Neural progenitor cell (in vitro differentiated cells): ENCODE results near the gene C10orf120. TPM values are rescaled to one million over a fixed set of nuclear protein-coding genes. Genes with fewer than 3 reads are reported as not detected.

Source experiments
- DNase-seq: peaks from one replicate; pipeline ENCODE4 v3.0.0-alpha.2; 2016; ENCODE audit warnings: low spot score
- H2AFZ ChIP-seq: fragments of 200-600 bp; sonication (generic); replicated peaks from 2 replicates; pipeline ENCODE4 v1.6.1; 2016; ENCODE audit warnings: antibody characterized with exemption
- H3F3A ChIP-seq: fragments of 200-600 bp; sonication (generic); 2 replicates; pipeline ENCODE4 v1.6.1; 2016; ENCODE audit warnings: antibody characterized with exemption, low read depth
- H3K27ac ChIP-seq: fragments of 200-600 bp; sonication (generic); 2 replicates; pipeline ENCODE4 v1.5.1; 2016; ENCODE audit warnings: mild to moderate bottlenecking
- H3K27me3 ChIP-seq: fragments of 200-600 bp; sonication (generic); 2 replicates; pipeline ENCODE4 v1.6.1; 2016; ENCODE audit warnings: mild to moderate bottlenecking, moderate library complexity
- H3K36me3 ChIP-seq: fragments of 200-600 bp; sonication (generic); 2 replicates; pipeline ENCODE4 v1.5.1; 2016
- H3K4me1 ChIP-seq: fragments of 200-600 bp; sonication (generic); 2 replicates; pipeline ENCODE4 v1.6.1; 2016; ENCODE audit warnings: mixed run types
- H3K4me2 ChIP-seq: fragments of 200-600 bp; sonication (generic); 2 replicates; pipeline ENCODE4 v1.6.1; 2016
- H3K4me3 ChIP-seq: fragments of 200-600 bp; sonication (generic); 2 replicates; pipeline ENCODE4 v1.5.1; 2016
- H3K79me2 ChIP-seq: fragments of 200-600 bp; sonication (generic); 2 replicates; pipeline ENCODE4 v1.6.1; 2016; ENCODE audit warnings: low read depth
- H3K9ac ChIP-seq: fragments of 200-600 bp; sonication (generic); 2 replicates; pipeline ENCODE4 v1.6.1; 2016
- H3K9me3 ChIP-seq: fragments of 200-600 bp; sonication (generic); 2 replicates; pipeline ENCODE4 v1.5.1; 2016; ENCODE audit warnings: low read depth
- H4K20me1 ChIP-seq: fragments of 200-600 bp; sonication (generic); 2 replicates; pipeline ENCODE4 v1.6.1; 2016; ENCODE audit warnings: low read depth
- H3K27ac Mint-ChIP-seq: 3 replicates; pipeline ENCODE4 v1.8.0; 2021; ENCODE audit warnings: mixed read lengths
- H3K27me3 Mint-ChIP-seq: 2 replicates; pipeline ENCODE4 v1.8.0; 2022; ENCODE audit warnings: low read depth, mild to moderate bottlenecking, inconsistent platforms, moderate library complexity, mixed read lengths; ENCODE audit not compliant: insufficient read depth
- H3K36me3 Mint-ChIP-seq: 3 replicates; pipeline ENCODE4 v1.8.0; 2021; ENCODE audit warnings: mixed read lengths
- H3K4me1 Mint-ChIP-seq: 3 replicates; pipeline ENCODE4 v1.8.0; 2021; ENCODE audit warnings: mixed read lengths
- H3K4me3 Mint-ChIP-seq: 3 replicates; pipeline ENCODE4 v1.8.0; 2021; ENCODE audit warnings: mild to moderate bottlenecking, moderate library complexity, mixed read lengths
- H3K9me3 Mint-ChIP-seq: 3 replicates; pipeline ENCODE4 v1.8.0; 2020; ENCODE audit warnings: mixed read lengths
- CTCF ChIP-seq: fragments of 200-600 bp; sonication (generic); IDR thresholded peaks from 2 replicates; pipeline ENCODE4 v1.5.1; 2017; ENCODE audit warnings: antibody characterized with exemption, mild to moderate bottlenecking
- EZH2 ChIP-seq: fragments of 200-600 bp; sonication (generic); IDR thresholded peaks from 2 replicates; pipeline ENCODE4 v1.6.1; 2017; ENCODE audit warnings: antibody characterized with exemption, mild to moderate bottlenecking, moderate library complexity
- EZH2phosphoT487 ChIP-seq: fragments of 200-600 bp; sonication (generic); IDR thresholded peaks from 2 replicates; pipeline ENCODE4 v1.6.1; 2017; ENCODE audit warnings: antibody characterized with exemption
- total RNA-seq: library from RNA; depleted of rRNA; stranded (reverse); fragments of >200 nt; gene quantifications from 2 replicates; pipeline ENCODE4 v1.2.3, GENCODE V29; 2015; ENCODE audit warnings: low replicate concordance

The C10orf120 gene
- total RNA-seq, 1 donor from 2014 or later, result not detected

DNA sequence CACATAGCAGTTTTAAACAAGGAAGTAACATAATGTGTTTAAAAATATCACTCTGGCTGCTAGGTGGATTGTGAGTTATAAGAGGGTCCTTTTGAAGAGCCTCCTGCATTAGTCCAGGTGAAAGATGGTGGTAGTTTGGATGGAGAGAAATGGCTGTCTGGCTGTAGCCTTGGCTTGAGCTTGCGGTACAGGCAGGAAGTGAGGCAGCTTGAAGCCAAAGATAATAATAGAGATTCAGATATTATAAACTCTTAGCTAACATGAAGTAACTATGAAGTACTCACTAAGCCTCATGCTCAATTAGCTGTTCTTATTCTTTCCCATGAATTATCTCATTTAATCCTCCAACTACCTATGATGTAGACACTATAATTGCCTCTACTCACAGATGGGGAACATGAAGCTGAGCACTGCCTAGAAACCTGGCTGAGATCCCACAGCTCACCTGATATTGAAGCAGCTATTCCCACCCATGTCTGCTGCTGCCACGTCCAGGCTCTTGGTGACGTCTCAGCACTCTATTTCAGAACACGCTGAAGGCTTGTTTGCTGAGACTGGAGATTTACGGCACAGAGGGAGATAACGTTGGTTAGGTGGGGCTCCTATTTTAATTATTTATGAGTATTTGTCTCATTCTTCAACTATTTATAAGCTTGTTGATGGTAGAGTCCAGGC lies 10.4 kb downstream of the C10orf120 start:
- Mint-ChIP-seq H3K9me3 (peaks cover 3% of the 10 kb centered on the region), H3K4me1 (no peaks in the 10 kb centered on the region), H3K27me3 (peaks cover 4% of the 10 kb centered on the region), H3K4me3 (no peak overlapping the region), H3K36me3 (no peaks in the 10 kb centered on the region), H3K27ac (no peak overlapping the region)
- H3K9me3 ChIP-seq, result no peaks in the 10 kb centered on the region
- no peaks in the 10 kb centered on the region for H3K79me2 ChIP-seq
- H3F3A ChIP-seq, result no peaks in the 10 kb centered on the region
- H3K27ac ChIP-seq, result no peak overlapping the region
- DNase-seq, result no peak
- H3K4me1 ChIP-seq, result no peaks in the 10 kb centered on the region
- no peak overlapping the region for H3K4me2 ChIP-seq
- no peaks in the 10 kb centered on the region for H3K36me3 ChIP-seq
- TF ChIP-seq EZH2 (no peak), EZH2phosphoT487 (no peak), CTCF (no peak)
- no peaks in the 10 kb centered on the region for H4K20me1 ChIP-seq
- no peak overlapping the region for H3K9ac ChIP-seq
- no peaks in the 10 kb centered on the region for H3K27me3 ChIP-seq
- no peak overlapping the region for H3K4me3 ChIP-seq
- no peak overlapping the region for H2AFZ ChIP-seq

- Histone ChIP-seq H2AFZ (peak overlapping the region; percentile 32), H3K4me2 (no peak overlapping the region), H3K27ac (no peak overlapping the region), H3K4me3 (no peak overlapping the region), H3K36me3 (no peaks in the 10 kb centered on the region), H3K9me3 (no peaks in the 10 kb centered on the region), H3K79me2 (no peaks in the 10 kb centered on the region), H3K9ac (no peak overlapping the region), H3K27me3 (no peaks in the 10 kb centered on the region), H3K4me1 (no peaks in the 10 kb centered on the region), H3F3A (no peaks in the 10 kb centered on the region), H4K20me1 (no peaks in the 10 kb centered on the region)
- H3K4me3 Mint-ChIP-seq, result no peak overlapping the region
- no peak overlapping the region for H3K27ac Mint-ChIP-seq
- TF ChIP-seq EZH2 (no peak), EZH2phosphoT487 (no peak), CTCF (peak; percentile 6)
- peaks cover 3% of the 10 kb centered on the region for H3K9me3 Mint-ChIP-seq
- no peaks in the 10 kb centered on the region for H3K36me3 Mint-ChIP-seq
- no peaks in the 10 kb centered on the region for H3K4me1 Mint-ChIP-seq
- peaks cover 7% of the 10 kb centered on the region for H3K27me3 Mint-ChIP-seq
- DNase-seq, result no peak
Observed at GRCh38 chr10:122688293-122688989, 11.2 kb downstream of the C10orf120 start.

DNA sequence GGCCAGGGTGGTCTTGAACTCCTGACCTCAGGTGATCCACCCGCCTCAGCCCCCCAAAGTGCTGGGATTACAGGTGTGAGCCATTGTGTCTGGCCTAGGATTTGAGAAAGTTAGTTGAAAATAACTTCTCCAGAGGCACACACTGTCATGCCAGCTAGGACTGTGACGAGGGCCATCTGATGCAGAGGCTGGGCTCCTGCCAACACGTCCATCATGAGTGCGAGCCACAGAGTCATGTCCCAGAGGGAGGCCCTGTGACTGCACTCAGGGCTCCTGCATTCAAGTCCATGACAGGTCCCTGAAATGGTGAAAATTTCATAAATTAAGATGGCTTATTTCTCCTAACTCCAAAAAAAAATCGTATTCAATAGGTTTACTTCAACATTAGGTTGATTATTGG lies 17.1 kb downstream of the C10orf120 start:
- DNase-seq, result no peak
- TF ChIP-seq CTCF, result no peak
- no peak for TF ChIP-seq EZH2phosphoT487
- no peak for TF ChIP-seq EZH2
- Histone ChIP-seq H3K4me1 (no peaks in the 10 kb centered on the region), H4K20me1 (no peaks in the 10 kb centered on the region), H3K9me3 (no peaks in the 10 kb centered on the region), H3K79me2 (no peaks in the 10 kb centered on the region), H3K27ac (no peak overlapping the region), H3K4me2 (no peak overlapping the region), H3K27me3 (no peaks in the 10 kb centered on the region), H3K36me3 (no peaks in the 10 kb centered on the region), H3K4me3 (no peak overlapping the region), H2AFZ (no peak overlapping the region), H3F3A (no peaks in the 10 kb centered on the region), H3K9ac (no peak overlapping the region)
- no peaks in the 10 kb centered on the region for H3K36me3 Mint-ChIP-seq
- no peak overlapping the region for H3K27ac Mint-ChIP-seq
- H3K4me1 Mint-ChIP-seq, result no peaks in the 10 kb centered on the region
- H3K27me3 Mint-ChIP-seq, result peaks cover 8% of the 10 kb centered on the region
- peaks cover 5% of the 10 kb centered on the region for H3K9me3 Mint-ChIP-seq
- no peak overlapping the region for H3K4me3 Mint-ChIP-seq
